ENCODE results near the gene RPIA.
A peak's percentile ranks its signal among the peaks of the same experiment; 100 is the strongest.

The RPIA gene

DNA sequence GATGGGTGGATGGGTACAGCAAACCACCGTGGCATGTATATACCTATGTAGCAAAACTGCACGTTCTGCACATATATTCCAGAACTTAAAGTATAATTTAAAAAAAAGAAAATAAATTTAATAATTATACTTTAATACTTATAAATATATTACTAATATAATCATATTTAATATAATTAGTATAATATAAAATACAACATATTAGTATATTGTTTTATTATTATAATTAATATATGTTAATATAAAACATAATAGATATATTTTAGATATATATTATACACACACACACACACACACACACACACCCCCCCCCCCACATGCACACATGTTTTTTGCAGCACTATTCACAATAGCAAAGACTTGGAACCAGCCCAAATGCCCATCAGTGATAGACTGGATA, 29.8 kb downstream of the RPIA start:
- CTCF ChIA-PET = no interaction called here

DNA sequence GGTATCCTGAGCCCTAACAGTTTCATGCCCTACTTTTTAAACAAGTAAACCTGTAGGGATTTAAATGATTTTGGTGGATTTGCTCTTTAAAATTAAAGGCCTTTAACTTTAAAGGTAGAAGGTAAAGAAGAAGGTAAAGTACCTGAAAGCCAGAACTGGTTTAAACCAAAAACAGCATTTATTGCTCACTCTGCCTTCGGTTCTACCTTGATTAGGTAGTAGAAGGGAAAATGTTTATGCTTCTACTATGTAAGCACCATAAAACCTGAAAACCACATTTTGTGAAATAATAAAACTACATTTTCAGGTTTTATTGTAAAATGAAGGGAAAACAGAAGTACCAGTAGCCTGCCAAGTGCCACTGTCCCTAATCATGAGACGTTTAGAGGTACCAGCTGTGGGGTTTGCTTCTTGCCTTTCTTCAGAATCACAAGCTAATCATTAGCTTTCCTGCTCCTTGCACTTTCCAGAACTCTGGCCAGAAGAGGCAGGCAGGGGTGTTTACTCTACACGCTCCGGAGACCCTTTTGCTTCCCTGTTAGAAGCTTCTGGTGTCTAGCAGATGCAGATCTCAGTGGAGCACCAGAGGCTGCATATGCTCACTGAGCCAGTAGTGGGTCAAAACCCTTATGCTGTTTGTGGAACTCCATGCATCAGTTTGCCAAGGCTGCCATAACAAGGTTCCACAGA, 33.3 kb downstream of the RPIA start:
- ChIA-PET CTCF (no interaction called here), POLR2A (ENCODE audit: low non-redundant PET) (no interaction called here)
- no peak overlapping the region for H3K27ac ChIP-seq
- no peak for DNase-seq (ENCODE audit: low spot score)
- TF ChIP-seq, protein P1, sequence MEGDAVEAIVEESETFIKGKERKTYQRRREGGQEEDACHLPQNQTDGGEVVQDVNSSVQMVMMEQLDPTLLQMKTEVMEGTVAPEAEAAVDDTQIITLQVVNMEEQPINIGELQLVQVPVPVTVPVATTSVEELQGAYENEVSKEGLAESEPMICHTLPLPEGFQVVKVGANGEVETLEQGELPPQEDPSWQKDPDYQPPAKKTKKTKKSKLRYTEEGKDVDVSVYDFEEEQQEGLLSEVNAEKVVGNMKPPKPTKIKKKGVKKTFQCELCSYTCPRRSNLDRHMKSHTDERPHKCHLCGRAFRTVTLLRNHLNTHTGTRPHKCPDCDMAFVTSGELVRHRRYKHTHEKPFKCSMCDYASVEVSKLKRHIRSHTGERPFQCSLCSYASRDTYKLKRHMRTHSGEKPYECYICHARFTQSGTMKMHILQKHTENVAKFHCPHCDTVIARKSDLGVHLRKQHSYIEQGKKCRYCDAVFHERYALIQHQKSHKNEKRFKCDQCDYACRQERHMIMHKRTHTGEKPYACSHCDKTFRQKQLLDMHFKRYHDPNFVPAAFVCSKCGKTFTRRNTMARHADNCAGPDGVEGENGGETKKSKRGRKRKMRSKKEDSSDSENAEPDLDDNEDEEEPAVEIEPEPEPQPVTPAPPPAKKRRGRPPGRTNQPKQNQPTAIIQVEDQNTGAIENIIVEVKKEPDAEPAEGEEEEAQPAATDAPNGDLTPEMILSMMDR (conservative IDR thresholded peaks at IDR 0.05; ENCODE audit: low read depth) = no peak

More for the DNA sequence above, 29.8 kb downstream of the RPIA start:
- POLR2A ChIA-PET (ENCODE audit: low non-redundant PET) = no interaction called here
- TF ChIP-seq, protein P1 (conservative IDR thresholded peaks at IDR 0.05; ENCODE audit: low read depth) = no peak
- DNase-seq (ENCODE audit: low spot score) = no peak
- no peak overlapping the region for H3K27ac ChIP-seq

DNA sequence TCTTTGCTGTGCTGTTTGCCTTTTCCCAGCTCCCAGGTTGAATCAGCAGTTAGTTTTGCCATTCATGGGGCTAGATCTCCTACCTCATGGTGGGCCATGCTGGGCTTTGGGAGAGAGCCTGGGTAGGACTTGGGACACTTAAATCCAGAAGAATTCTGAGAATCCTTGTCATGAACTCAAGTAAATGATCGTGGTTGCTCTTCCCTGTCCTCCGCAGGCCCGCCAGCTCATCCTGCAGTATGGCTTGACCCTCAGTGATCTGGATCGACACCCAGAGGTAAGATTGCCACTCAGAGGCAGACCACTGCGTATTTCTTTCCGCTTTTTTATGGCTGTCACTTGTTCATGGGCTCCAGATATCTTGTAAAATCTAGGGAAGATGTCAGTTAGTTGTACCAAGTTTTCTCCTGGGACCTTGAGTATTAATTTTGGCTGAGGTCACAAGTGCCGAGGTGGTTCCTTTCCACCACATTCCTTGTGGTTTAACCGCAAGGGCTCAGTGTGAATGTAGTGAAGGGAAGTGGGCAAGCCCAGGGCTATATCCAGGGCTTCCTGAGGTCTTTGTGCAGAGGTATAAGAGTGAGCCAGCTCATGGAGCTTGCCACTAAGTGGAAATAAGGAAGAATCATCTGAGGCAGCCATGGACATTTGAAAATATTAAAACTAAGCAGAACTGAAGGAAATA, 37.7 kb downstream of the RPIA start:
- ChIA-PET CTCF (no interaction called here), POLR2A (ENCODE audit: low non-redundant PET) (no interaction called here)
- TF ChIP-seq, protein P1 (conservative IDR thresholded peaks at IDR 0.05; ENCODE audit: low read depth) = no peak
- H3K27ac ChIP-seq = no peak overlapping the region
- DNase-seq (ENCODE audit: low spot score) = no peak

DNA sequence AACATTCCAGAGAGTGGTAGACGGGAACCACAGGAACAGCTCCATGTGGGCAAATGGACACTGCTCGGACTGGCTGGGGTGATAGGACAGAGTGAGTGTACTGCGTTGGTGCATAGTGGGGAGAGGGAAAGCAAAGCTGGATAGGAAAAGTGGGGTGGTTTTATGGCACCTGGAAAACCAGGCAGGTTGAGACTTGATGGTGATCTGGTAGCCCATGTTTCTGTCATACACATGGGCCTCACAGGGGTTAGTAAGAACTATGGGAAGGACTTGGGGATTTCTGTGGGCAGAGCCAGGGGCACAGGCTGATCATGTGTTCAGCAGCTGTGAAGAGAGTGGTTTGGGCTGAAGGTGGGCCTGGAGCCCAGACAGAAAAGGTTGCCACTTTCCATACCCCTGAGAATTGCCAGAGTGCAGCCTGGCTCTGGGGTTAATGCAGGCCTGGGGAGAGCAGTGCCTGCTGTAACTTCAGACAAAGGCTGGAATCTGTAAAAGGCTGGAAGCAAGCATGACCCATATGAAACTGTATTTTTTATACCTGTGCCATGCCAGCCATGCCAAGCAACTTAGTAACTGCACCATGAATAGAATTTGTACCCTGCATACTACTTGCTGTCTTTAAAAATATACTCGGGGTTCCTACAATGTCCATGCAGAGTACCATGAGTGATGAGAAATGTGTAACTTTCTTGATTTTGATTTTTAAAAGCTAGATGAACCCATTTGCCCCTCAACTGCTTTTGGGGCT, 41.9 kb downstream of the RPIA start:
- ChIA-PET POLR2A (ENCODE audit: low non-redundant PET) (no interaction called here), CTCF (interaction anchor here (0.6 to 0.7 kb wide), 3 partner anchors 17 to 185 kb away, joined by 4 to 5 read pairs (median 4); no protein-coding TSS in a partner anchor)
- no peak for DNase-seq (ENCODE audit: low spot score)
- peak overlapping the region; percentile 32; the same call in 1 of the 2 replicates for H3K27ac ChIP-seq
- TF ChIP-seq, protein P1 (conservative IDR thresholded peaks at IDR 0.05; ENCODE audit: low read depth) = no peak

DNA sequence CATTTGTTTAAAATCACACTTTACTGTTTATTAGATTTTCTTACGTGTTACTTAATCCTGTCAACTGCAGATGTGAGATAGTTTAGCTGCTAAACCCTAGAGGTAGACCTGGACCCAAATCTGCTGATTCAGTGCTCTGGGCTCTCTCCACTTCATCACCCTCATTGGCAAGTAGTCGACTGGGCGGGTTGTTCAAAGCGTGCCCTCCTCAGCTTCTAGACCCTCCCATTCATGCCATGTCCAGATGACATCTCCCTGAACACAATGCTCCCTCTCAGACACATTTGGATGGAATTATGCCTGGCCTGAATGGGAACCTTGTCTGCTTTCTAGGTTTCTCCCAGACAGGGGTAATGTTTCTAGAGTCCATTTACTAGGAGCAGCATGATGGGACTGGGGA, 43.7 kb downstream of the RPIA start:
- CTCF ChIA-PET = interaction anchor here (1.0 kb wide), 1 partner anchor 43 kb away, joined by 4 read pairs; no protein-coding TSS in a partner anchor
- TF ChIP-seq, protein P1 (conservative IDR thresholded peaks at IDR 0.05; ENCODE audit: low read depth) = no peak
- no peak overlapping the region for H3K27ac ChIP-seq
- POLR2A ChIA-PET (ENCODE audit: low non-redundant PET) = no interaction called here
- DNase-seq (ENCODE audit: low spot score) = no peak

DNA sequence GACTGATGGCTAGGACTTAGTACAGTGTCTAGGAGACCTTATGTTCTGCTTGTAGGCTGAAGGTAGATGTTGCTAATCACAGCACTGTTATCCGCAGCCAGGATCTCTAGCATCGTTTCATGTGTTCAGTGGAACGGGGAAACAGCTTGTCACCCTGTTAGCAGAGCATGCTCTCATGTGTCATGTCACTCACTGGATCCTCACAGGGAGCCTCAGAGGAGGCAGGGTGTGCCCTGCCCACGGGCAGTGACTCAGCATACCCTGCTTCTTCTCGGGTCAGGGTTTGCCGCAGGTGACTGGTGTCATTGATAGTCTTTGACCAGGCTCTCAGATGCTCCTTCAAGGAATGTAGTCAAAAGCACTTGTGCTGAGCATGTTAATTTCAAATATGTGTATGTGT, 44.4 kb downstream of the RPIA start:
- TF ChIP-seq, protein P1 (conservative IDR thresholded peaks at IDR 0.05; ENCODE audit: low read depth) = no peak
- ChIA-PET POLR2A (ENCODE audit: low non-redundant PET) (no interaction called here), CTCF (no interaction called here)
- H3K27ac ChIP-seq = no peak overlapping the region
- DNase-seq (ENCODE audit: low spot score) = peak; percentile 28

Measured in RWPE1 (cell line).